Activated T-cell treated with anti-CD3 and anti-CD28 coated beads, Interleukin-2, amount 50 U/mL, for 72 hours (primary cell): ENCODE data around the gene TGM5. TPM values are rescaled to one million over a fixed set of nuclear protein-coding genes. Genes with fewer than 3 reads are reported as not detected.
A peak's percentile ranks its signal among the peaks of the same experiment; 100 is the strongest.

Experiments
- ATAC-seq, 2 donors: fragments of 150-1000 bp; cut with Tn5 transposase; replicated peaks in 1 of 2; 2 replicates each; pipeline ENCODE4 v1.10.0; 2021; ENCODE audit warnings: moderate library complexity in 2 of 2, mild to moderate bottlenecking in 1 of 2
- DNase-seq, 2 donors: peaks; one replicate each; pipeline ENCODE4 v3.0.0; 2021 to 2022; ENCODE audit warnings: mixed read lengths in 1 of 2
- H3K27ac Mint-ChIP-seq: one replicate; pipeline ENCODE4 v1.8.0; 2022; ENCODE audit warnings: mild to moderate bottlenecking, moderate library complexity, mixed read lengths
- H3K27me3 Mint-ChIP-seq: one replicate; pipeline ENCODE4 v1.8.0; 2022; ENCODE audit warnings: low read depth, mixed read lengths
- H3K36me3 Mint-ChIP-seq, 2 donors: one replicate each; pipeline ENCODE4 v1.8.0; 2022; ENCODE audit warnings: mixed read lengths in 2 of 2, mild to moderate bottlenecking in 1 of 2; ENCODE audit not compliant: insufficient read depth in 2 of 2
- H3K4me1 Mint-ChIP-seq: one replicate; pipeline ENCODE4 v1.8.0; 2022; ENCODE audit warnings: low read depth, mixed read lengths
- H3K4me3 Mint-ChIP-seq, 2 donors: one replicate each; pipeline ENCODE4 v1.8.0; 2022; ENCODE audit warnings: mild to moderate bottlenecking in 2 of 2, mixed read lengths in 2 of 2, moderate library complexity in 2 of 2
- H3K9me3 Mint-ChIP-seq, 2 donors: one replicate each; pipeline ENCODE4 v1.8.0; 2022; ENCODE audit warnings: mixed read lengths in 2 of 2
- total RNA-seq, 2 donors: library from RNA; stranded (reverse); gene quantifications; one replicate each; pipeline ENCODE4 v1.2.3, GENCODE V29; 2022

TGM5 gene
- total RNA-seq, 2 donors from 2014 or later: not detected

- Mint-ChIP-seq H3K27ac (peak within 1 kb of the TSS; percentile 96), H3K36me3 (peaks cover 5 to 6% of the 10 kb centered on the region in 2 donors), H3K4me1 (peaks cover 21% of the 10 kb centered on the region), H3K27me3 (no peaks in the 10 kb centered on the region), H3K4me3 (peak within 1 kb of the TSS; percentile 93 to 97), H3K9me3 (no peaks in the 10 kb centered on the region)
- DNase-seq (peak; percentile 93 to 95), ATAC-seq (peak; percentile 96 to 97)
Observed at GRCh38 chr15:43185157-43186002, 81.3 kb downstream of the TGM5 start, which contains the start of gene CCNDBP1. CCNDBP1 (plus strand) TSS chr15:43185403; CDS start chr15:43185499, 96 bp downstream.

GRCh38 chr15:43184407-43185124 lies 82.2 kb downstream of the TGM5 start:
- no peak for ATAC-seq
- DNase-seq: no peak
- H3K4me1 Mint-ChIP-seq: peaks cover 21% of the 10 kb centered on the region
- H3K4me3 Mint-ChIP-seq: peak overlapping the region; percentile 93 to 97
- H3K9me3 Mint-ChIP-seq: no peaks in the 10 kb centered on the region
- H3K36me3 Mint-ChIP-seq: peaks cover 3 to 5% of the 10 kb centered on the region in 2 donors
- H3K27me3 Mint-ChIP-seq: no peaks in the 10 kb centered on the region
- H3K27ac Mint-ChIP-seq: peak overlapping the region; percentile 81

- Mint-ChIP-seq H3K9me3 (no peaks in the 10 kb centered on the region), H3K4me1 (peaks cover 21% of the 10 kb centered on the region), H3K4me3 (no peak overlapping the region), H3K27ac (no peak overlapping the region), H3K27me3 (no peaks in the 10 kb centered on the region), H3K36me3 (peaks cover 0 to 2% of the 10 kb centered on the region in 2 donors)
- ATAC-seq (no peak), DNase-seq (no peak)
Observed at GRCh38 chr15:43183270-43183669, 83.5 kb downstream of the TGM5 start.

Other genes with a start within 250 kb of the TGM5 start
- 10 to 100 TPM; 33.1 to 37.5 TPM for gene UBR1, start 160.9 kb downstream of the TGM5 start, total RNA-seq
- 10 to 100 TPM; 17.1 to 19.2 TPM for gene TMEM62, start 133.3 kb downstream of the TGM5 start, total RNA-seq
- gene CCNDBP1, start 81.5 kb downstream of the TGM5 start, total RNA-seq: 10 to 100 TPM; 90.9 to 97.6 TPM
- not detected for gene EPB42, start 45.9 kb downstream of the TGM5 start, total RNA-seq
- not detected for gene TGM7, start 35.3 kb upstream of the TGM5 start, total RNA-seq
- 1 to 10 TPM; 5.6 to 7.8 TPM for gene LCMT2, start 63.6 kb upstream of the TGM5 start, total RNA-seq
- 10 to 100 TPM; 42.0 to 44.8 TPM for gene ZSCAN29, start 104.1 kb upstream of the TGM5 start, total RNA-seq
- gene TUBGCP4, start 104.2 kb upstream of the TGM5 start, total RNA-seq: 10 to 100 TPM; 28.0 to 28.7 TPM
- 10 to 100 TPM; 33.2 to 35.0 TPM for gene TP53BP1, start 226.2 kb upstream of the TGM5 start, total RNA-seq